NCI-H82 (cell line): ENCODE data around the gene PRMT7.
A peak's percentile ranks its signal among the peaks of the same experiment; 100 is the strongest.

Experiments
- DNase-seq: peaks from one replicate; lab custom pipeline; 2025; lab: John Stamatoyannopoulos, UW

PRMT7 gene

GRCh38 chr16:68363658-68364521, 53.1 kb downstream of the PRMT7 start:
- DNase-seq = peak; percentile 55

DNA sequence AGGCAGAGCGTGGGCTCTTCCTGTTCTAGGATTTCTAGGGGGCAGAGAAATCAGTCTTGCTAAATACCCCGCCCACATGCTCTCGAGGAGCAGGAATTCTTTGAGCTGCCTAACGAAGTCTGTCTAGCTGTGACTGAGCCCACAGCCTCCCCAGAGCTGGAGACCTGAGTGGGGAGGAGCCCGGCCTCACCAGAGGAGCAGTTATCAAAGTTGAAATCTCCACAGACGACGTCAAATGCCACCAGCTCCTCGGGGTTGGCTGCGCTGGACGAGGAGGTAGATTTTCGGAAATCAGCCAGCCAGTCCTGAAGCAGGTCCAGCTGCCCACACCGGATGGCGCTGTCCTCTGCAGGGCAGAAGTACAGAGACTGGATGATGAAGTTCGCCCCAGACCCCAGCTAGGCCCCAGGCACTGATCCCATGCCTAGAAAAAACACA, 53.8 kb downstream of the PRMT7 start:
- no peak for DNase-seq

- peak; percentile 35 for DNase-seq
Observed at GRCh38 chr16:68365167-68365817, 54.5 kb downstream of the PRMT7 start.

GRCh38 chr16:68366062-68366461, 55.2 kb downstream of the PRMT7 start:
- peak; percentile 90 for DNase-seq

DNA sequence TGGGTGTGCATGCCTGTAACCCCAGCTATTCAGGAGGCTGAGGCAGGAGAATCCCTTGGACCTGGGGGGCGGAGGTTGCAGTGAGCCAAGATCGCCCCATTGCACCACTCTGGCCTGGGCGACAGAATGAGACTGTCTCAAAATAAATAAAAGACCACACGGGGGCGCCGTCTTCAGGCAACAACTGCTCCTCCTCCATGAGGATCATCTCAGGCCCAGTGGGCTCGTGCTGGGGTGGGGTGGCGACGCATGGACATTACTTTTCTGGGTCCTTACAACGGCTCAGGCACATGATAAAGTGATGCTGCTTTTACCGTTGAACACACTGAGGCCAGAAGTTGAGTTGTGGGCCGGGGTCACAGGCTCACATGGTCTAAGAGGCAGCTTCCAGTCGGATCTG, 56.2 kb downstream of the PRMT7 start:
- DNase-seq = peak; percentile 67

- no peak for DNase-seq
Observed at GRCh38 chr16:68367440-68367839, 56.6 kb downstream of the PRMT7 start.

GRCh38 chr16:68367891-68368290, 57.1 kb downstream of the PRMT7 start:
- DNase-seq = no peak

- DNase-seq = no peak
Observed at GRCh38 chr16:68368301-68368888, 57.6 kb downstream of the PRMT7 start.

DNA sequence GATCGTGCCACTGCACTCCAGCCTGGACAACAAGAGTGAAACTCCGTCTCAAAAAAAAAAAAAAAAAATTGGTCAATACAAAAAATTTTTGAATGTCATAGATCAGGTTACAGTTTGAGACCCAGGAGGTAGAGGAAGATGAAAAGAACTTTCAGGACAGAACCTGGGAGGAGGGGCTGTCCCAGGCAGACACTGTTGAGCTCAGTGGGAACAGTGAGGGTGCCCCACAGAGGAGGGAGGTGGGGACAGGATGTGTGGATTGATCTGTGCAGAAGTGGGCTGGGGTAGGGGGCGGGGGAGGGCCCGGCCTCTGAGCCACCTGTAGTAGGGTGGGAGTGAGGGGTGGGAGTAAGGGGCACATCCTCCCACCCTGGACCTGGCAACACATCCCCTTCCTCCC, 58.3 kb downstream of the PRMT7 start:
- no peak for DNase-seq

DNA sequence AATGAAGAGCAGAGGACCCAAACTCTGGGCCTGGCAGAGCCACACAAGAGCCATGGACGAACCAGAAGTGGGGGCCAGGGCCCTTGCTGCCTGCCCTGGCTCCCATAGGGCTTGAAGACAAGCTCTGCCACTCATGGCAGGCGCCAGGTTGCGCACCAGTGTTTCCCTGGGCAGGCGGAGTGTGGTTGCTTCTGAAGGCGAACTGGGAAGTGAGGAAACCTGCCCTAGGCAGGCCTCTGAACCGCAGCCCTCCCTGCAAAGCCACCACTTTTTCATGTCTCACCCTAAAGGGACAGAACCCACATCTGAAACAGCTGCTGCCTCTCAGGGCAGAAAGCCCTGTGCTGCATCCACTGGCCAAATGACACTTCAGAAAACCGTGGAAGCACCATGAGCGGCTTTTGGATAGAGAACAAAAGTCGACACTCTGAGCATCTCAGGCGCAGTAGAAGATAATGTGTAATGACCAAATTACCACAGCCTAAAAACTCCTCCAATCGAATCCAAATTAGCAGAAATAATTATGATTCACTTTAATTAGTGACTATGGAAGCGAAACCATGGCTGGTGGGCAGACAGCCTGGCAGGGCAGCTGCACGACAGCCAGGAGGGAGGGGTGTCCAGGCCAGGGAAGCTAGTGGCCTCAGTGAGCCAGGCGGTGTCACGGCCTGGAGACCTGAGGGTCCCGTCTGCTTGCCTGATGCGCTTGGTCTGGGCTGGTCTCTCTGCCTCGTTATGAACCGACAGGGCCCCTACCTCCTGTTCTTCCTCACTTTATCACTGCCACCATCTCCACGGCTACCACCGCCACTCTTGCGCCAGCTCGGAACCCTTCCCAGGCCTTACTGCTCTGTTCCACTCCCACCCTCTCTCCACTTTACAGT, 59.1 kb downstream of the PRMT7 start:
- DNase-seq = no peak

DNA sequence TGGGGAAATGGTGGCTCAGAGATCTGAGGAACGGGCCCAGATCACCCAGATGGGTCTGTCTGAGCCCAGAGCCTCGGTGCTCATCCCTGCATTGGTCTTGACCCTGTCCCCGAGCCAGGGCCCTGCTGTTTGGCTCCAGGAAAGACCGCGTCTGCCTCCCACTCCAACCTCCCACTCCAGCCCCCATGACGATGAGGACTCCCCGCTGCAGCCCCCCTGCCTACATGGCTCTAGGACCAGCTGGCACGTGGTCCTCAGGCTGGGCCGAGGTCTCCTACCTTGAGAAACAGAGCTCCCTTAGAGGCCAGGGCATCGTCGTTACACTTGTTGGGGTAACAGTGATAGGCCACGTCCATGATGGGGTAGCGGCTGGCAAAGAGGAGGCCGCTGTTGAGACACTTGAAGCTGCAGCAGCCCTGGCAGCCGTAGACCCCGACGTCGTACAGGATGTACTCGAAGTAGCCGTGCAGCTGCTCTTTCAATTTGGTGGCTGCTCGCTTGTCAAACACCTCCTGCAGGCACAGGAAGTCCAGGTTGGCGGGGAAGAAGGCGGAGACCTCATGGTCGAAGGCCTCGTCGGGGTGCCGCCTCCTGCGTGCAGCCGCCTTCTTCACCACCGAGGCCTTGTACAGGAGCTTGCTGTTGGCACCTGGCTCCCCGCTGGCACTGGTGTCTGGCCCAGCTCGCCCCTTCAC, 59.9 kb downstream of the PRMT7 start:
- no peak for DNase-seq

GRCh38 chr16:68371276-68371651, 60.4 kb downstream of the PRMT7 start:
- no peak for DNase-seq

GRCh38 chr16:68371706-68372380, 61.0 kb downstream of the PRMT7 start:
- DNase-seq = no peak

DNA sequence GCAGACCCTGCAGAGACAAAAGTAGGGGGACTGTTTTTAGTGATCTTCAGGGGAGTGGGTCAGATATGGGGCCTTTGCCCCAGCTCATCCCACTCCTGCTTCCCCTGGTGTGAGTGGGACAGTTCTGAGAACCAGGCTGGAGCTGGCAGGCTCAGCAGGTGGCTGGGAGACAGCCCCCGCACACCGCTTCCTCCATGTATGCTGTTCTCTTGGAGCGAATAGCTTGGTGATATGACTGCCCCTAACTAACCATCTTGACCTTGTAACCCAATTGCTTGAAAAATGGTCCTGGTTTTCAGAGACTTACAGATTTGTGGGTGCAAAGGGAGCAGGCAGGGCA, 61.5 kb downstream of the PRMT7 start:
- no peak for DNase-seq

- no peak for DNase-seq
Observed at GRCh38 chr16:68372806-68373205, 62.0 kb downstream of the PRMT7 start.

DNA sequence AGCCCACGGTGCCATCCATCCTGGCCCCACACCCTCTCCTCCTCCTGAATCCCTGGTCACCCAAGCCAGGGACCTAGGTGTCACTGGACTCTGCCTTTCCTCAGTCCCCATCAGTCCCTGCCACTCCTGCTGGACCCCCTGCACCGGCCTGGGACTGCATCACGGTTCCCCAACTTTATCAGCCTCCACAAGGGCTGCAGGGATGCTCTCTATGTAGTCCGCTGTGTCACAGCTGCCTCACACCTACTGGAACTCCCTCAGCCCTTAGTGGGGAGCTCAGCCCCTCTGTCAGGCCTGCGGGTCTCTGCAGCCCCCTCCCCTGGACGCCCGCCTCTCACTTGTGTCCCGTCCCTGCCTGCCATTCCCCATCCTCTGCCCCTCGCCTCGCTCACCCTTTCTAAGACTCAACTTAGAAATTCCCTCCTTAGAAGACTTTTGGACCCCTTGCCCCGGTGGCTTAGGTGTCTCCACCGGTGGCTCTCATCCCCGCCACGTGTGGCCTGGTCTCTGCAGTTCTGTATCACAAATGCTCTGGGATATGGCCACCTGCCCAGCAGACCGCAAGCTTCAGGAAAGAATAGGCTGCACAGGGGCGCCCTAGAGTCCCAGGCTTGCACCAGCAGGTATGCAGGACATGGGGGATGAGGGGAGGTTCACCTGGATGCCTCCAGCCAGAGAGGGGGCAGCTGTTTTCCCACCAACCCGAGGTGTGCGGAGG, 62.9 kb downstream of the PRMT7 start:
- no peak for DNase-seq

DNA sequence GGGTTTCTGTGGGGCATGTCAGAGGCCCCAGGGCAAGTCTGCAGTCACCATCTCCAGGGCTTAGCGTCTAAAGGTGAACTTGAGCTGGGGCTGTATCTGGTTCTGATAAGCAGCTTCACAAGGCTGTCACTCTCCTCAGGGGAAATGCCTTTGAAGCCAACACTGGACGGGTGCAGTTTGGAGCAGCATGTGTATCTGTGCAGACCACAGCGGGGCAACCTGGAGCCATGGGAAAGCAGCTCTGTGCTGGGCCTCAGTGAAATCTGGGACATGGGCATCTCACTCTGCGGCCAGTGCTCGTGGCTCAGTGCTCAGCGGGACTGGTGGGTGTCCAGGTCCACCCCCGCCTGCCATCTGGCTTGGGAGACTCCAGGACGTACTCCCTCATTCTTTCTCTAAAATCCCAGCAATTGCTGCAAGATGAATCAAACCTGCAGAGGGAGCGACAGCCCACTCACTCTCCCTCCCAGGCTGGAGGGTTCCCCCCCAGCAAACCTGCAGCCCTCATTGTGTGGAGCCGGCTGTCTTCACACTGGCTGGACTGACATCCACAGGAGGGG, 63.5 kb downstream of the PRMT7 start:
- DNase-seq = peak; percentile 12

- DNase-seq = no peak
Observed at GRCh38 chr16:68374961-68375660, 64.3 kb downstream of the PRMT7 start.

- DNase-seq = no peak
Observed at GRCh38 chr16:68375801-68376536, 65.2 kb downstream of the PRMT7 start.
